Neuron (in vitro differentiated cells): Measurements from ENCODE around the gene VAV2.
"Not testable (repeated sequence)": the region's sequence is repeated elsewhere in the genome, so short reads cannot be mapped to it uniquely, and the experiment has no call there.

Experiments
- H2AFZ ChIP-seq: one replicate; pipeline ENCODE4 v1.6.1; 2013; ENCODE audit warnings: low read depth, mild to moderate bottlenecking, inconsistent platforms, low read length, moderate library complexity
- H3K27me3 ChIP-seq: one replicate; pipeline ENCODE4 v1.6.1; 2013; ENCODE audit warnings: low read length; ENCODE audit not compliant: insufficient read depth
- H3K36me3 ChIP-seq: one replicate; pipeline ENCODE4 v1.6.1; 2013; ENCODE audit warnings: low read length; ENCODE audit not compliant: insufficient read depth
- H3K4me1 ChIP-seq: one replicate; pipeline ENCODE4 v1.6.1; 2013; ENCODE audit warnings: low read length; ENCODE audit not compliant: insufficient read depth
- H3K4me3 ChIP-seq: 2 replicates; pipeline ENCODE4 v1.5.1; 2013; ENCODE audit warnings: mild to moderate bottlenecking, low read length, moderate library complexity
- H3K9me3 ChIP-seq: one replicate; pipeline ENCODE4 v1.6.1; 2013; ENCODE audit warnings: low read length

VAV2 gene

GRCh38 chr9:133762488-133763271, 229.4 kb downstream of the VAV2 start:
- no peak overlapping the region for H3K4me3 ChIP-seq
- H3K36me3 ChIP-seq, result peaks cover 62% of the 10 kb centered on the region
- H3K4me1 ChIP-seq, result no peaks in the 10 kb centered on the region
- H2AFZ ChIP-seq, result no peak overlapping the region
- H3K27me3 ChIP-seq, result no peaks in the 10 kb centered on the region
- H3K9me3 ChIP-seq, result peaks cover 8% of the 10 kb centered on the region

GRCh38 chr9:133761641-133762248, 230.4 kb downstream of the VAV2 start:
- H3K9me3 ChIP-seq, result peaks cover 3% of the 10 kb centered on the region
- H3K4me1 ChIP-seq, result no peaks in the 10 kb centered on the region
- H3K4me3 ChIP-seq, result no peak overlapping the region
- H2AFZ ChIP-seq, result no peak overlapping the region
- no peaks in the 10 kb centered on the region for H3K27me3 ChIP-seq
- H3K36me3 ChIP-seq, result peaks cover 56% of the 10 kb centered on the region

GRCh38 chr9:133760713-133761290, 231.3 kb downstream of the VAV2 start:
- no peaks in the 10 kb centered on the region for H3K4me1 ChIP-seq
- H3K4me3 ChIP-seq, result no peak overlapping the region
- no peak overlapping the region for H2AFZ ChIP-seq
- peaks cover 3% of the 10 kb centered on the region for H3K9me3 ChIP-seq
- no peaks in the 10 kb centered on the region for H3K27me3 ChIP-seq
- H3K36me3 ChIP-seq, result peaks cover 52% of the 10 kb centered on the region

- no peak overlapping the region for H3K4me3 ChIP-seq
- H3K9me3 ChIP-seq, result peaks cover 3% of the 10 kb centered on the region
- H3K4me1 ChIP-seq, result no peaks in the 10 kb centered on the region
- no peaks in the 10 kb centered on the region for H3K27me3 ChIP-seq
- H3K36me3 ChIP-seq, result peaks cover 45% of the 10 kb centered on the region
- no peak overlapping the region for H2AFZ ChIP-seq
Observed at GRCh38 chr9:133759946-133760345, 232.2 kb downstream of the VAV2 start.

- H3K4me1 ChIP-seq, result no peaks in the 10 kb centered on the region
- H3K4me3 ChIP-seq, result no peak overlapping the region
- no peaks in the 10 kb centered on the region for H3K27me3 ChIP-seq
- H3K36me3 ChIP-seq, result peaks cover 39% of the 10 kb centered on the region
- H2AFZ ChIP-seq, result no peak overlapping the region
- H3K9me3 ChIP-seq, result peaks cover 3% of the 10 kb centered on the region
Observed at GRCh38 chr9:133759146-133759900, 232.8 kb downstream of the VAV2 start.

GRCh38 chr9:133758228-133758627, 233.9 kb downstream of the VAV2 start:
- Histone ChIP-seq H3K36me3 (peaks cover 28% of the 10 kb centered on the region), H3K4me3 (no peak overlapping the region), H3K9me3 (no peaks in the 10 kb centered on the region), H3K27me3 (no peaks in the 10 kb centered on the region), H3K4me1 (peaks cover under 1% of the 10 kb centered on the region), H2AFZ (no peak overlapping the region)

GRCh38 chr9:133754688-133755227, 237.4 kb downstream of the VAV2 start:
- Histone ChIP-seq H3K4me1 (peaks cover 23% of the 10 kb centered on the region), H3K27me3 (no peaks in the 10 kb centered on the region), H2AFZ (no peak overlapping the region), H3K36me3 (peaks cover 12% of the 10 kb centered on the region), H3K4me3 (no peak overlapping the region), H3K9me3 (no peaks in the 10 kb centered on the region)

- no peak overlapping the region for H2AFZ ChIP-seq
- peaks cover 8% of the 10 kb centered on the region for H3K36me3 ChIP-seq
Observed at GRCh38 chr9:133754187-133754586, 237.9 kb downstream of the VAV2 start.

GRCh38 chr9:133752739-133753446, 239.2 kb downstream of the VAV2 start:
- no peaks in the 10 kb centered on the region for H3K36me3 ChIP-seq
- H3K9me3 ChIP-seq, result no peaks in the 10 kb centered on the region
- H3K4me1 ChIP-seq, result peaks cover 23% of the 10 kb centered on the region
- no peak overlapping the region for H2AFZ ChIP-seq
- H3K27me3 ChIP-seq, result no peaks in the 10 kb centered on the region
- H3K4me3 ChIP-seq, result no peak overlapping the region

More at GRCh38 chr9:133754187-133754586, 237.9 kb downstream of the VAV2 start:
- Histone ChIP-seq H3K27me3 (no peaks in the 10 kb centered on the region), H3K9me3 (no peaks in the 10 kb centered on the region), H3K4me3 (no peak overlapping the region), H3K4me1 (peaks cover 23% of the 10 kb centered on the region)

- H2AFZ ChIP-seq, result no peak overlapping the region
- no peak overlapping the region for H3K4me3 ChIP-seq
- peaks cover 23% of the 10 kb centered on the region for H3K4me1 ChIP-seq
- no peaks in the 10 kb centered on the region for H3K36me3 ChIP-seq
- H3K9me3 ChIP-seq, result no peaks in the 10 kb centered on the region
- H3K27me3 ChIP-seq, result no peaks in the 10 kb centered on the region
Observed at GRCh38 chr9:133750982-133751649, 241.0 kb downstream of the VAV2 start.

- Histone ChIP-seq H3K36me3 (no peaks in the 10 kb centered on the region), H3K4me3 (no peak overlapping the region), H2AFZ (no peak overlapping the region), H3K9me3 (no peaks in the 10 kb centered on the region), H3K4me1 (peaks cover 14% of the 10 kb centered on the region), H3K27me3 (no peaks in the 10 kb centered on the region)
Observed at GRCh38 chr9:133747309-133747708, 244.8 kb downstream of the VAV2 start.

GRCh38 chr9:133744528-133744927, 247.6 kb downstream of the VAV2 start:
- not testable (repeated sequence) for H3K36me3 ChIP-seq, H3K4me1 ChIP-seq, H3K4me3 ChIP-seq, H3K27me3 ChIP-seq, H2AFZ ChIP-seq, H3K9me3 ChIP-seq
